GM19351 (cell line): ENCODE measurements around the gene FUOM.
A peak's percentile ranks its signal among the peaks of the same experiment; 100 is the strongest.

Experiments
- ATAC-seq: cut with Tn5 transposase; IDR thresholded peaks from one replicate; pipeline ENCODE4 v1.9.1; 2021; ENCODE audit warnings: mild to moderate bottlenecking, moderate library complexity; ENCODE audit not compliant: unreplicated experiment

The FUOM gene

GRCh38 chr10:133316266-133316665, 41.6 kb downstream of the FUOM start:
- no peak for ATAC-seq

- ATAC-seq: no peak
These were observed 42.0 kb downstream of the FUOM start for GRCh38 chr10:133315847-133316246.

GRCh38 chr10:133314911-133315310, 42.9 kb downstream of the FUOM start:
- ATAC-seq: no peak

- no peak for ATAC-seq
These were observed 44.6 kb downstream of the FUOM start for GRCh38 chr10:133313192-133313591.

GRCh38 chr10:133312769-133313145, 45.1 kb downstream of the FUOM start:
- no peak for ATAC-seq

GRCh38 chr10:133312016-133312768, 45.6 kb downstream of the FUOM start:
- ATAC-seq: no peak

GRCh38 chr10:133311570-133311969, 46.2 kb downstream of the FUOM start:
- no peak for ATAC-seq

- no peak for ATAC-seq
These were observed 47.0 kb downstream of the FUOM start for GRCh38 chr10:133310789-133311188.

- ATAC-seq: no peak
These were observed 47.4 kb downstream of the FUOM start for GRCh38 chr10:133310399-133310755.

- no peak for ATAC-seq
These were observed 48.0 kb downstream of the FUOM start for GRCh38 chr10:133309720-133310398.

- peak; percentile 65 for ATAC-seq
These were observed 48.6 kb downstream of the FUOM start for GRCh38 chr10:133309100-133309719.

GRCh38 chr10:133308421-133309099, 49.3 kb downstream of the FUOM start, which contains the start of the genes TUBGCP2 and ZNF511:
Gene TUBGCP2 (minus strand): TSS chr10:133308872. CDS start chr10:133302941, 5,931 bp downstream.
Gene ZNF511 (plus strand): TSS chr10:133308914. CDS start chr10:133308944, 30 bp downstream.
- peak; percentile 70 for ATAC-seq

GRCh38 chr10:133307776-133308420, 49.9 kb downstream of the FUOM start:
- ATAC-seq: peak; percentile 54

- no peak for ATAC-seq
These were observed 50.9 kb downstream of the FUOM start for GRCh38 chr10:133306941-133307379.

GRCh38 chr10:133306097-133306476, 51.7 kb downstream of the FUOM start:
- no peak for ATAC-seq
